NCI-H774 (cell line): ENCODE results near the gene HMGN3.

Source experiments
- DNase-seq: peaks from one replicate; lab custom pipeline; 2025; lab: John Stamatoyannopoulos, UW

HMGN3 gene

DNA sequence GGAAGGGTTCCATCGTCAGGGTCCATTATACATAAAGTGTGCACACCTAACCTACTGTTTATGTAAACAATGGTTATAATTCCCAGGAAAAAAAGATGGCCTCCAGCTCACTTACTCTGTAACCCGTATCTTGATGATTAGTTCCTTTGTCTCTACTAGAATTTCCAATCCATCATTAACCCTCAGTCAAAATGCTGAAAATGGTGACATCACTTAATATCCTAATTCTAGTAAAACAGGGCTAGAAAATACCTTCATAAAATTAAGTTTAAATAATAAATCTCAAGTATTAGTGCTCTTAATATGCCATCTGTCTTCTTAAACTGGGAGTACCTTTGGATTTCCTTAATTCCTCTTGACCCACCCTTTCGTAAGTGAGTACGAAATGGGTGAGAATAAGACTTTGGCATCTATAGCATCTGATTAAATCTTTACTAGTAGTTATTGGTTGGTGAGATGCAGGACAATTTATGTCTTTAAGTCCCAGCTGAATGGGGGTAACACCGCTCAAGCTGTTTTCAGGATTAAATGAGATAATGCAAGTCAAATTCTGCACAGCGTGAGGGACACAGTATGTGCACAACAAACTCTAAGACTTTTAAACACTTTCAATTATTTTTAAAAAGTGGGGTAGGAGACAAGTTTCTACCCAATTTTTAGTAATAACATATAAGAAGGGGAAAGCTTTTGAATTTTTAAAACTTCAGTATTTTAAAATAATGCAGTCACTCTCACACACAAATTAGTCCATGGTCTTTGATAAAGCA is 1.6 kb downstream of the HMGN3 start:
- DNase-seq: no peak

DNA sequence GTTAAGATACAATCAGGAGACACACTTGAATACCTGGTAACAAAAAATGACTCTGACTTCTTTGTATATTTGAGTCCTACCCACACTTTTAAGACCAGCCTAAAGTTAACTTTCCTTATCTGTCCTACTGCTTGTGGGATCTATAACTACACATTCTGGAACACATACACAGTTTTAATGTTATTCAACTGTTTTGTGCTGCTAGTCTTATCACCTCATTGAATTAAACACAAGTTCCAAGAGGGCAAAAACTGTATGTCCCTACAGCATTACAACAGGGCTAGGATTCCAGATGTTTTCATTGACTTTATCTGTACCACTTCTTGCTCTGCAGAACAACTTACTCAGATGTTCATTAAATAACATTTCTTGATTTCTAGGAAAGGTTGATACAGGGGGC is 2.8 kb downstream of the HMGN3 start:
- DNase-seq: no peak

DNA sequence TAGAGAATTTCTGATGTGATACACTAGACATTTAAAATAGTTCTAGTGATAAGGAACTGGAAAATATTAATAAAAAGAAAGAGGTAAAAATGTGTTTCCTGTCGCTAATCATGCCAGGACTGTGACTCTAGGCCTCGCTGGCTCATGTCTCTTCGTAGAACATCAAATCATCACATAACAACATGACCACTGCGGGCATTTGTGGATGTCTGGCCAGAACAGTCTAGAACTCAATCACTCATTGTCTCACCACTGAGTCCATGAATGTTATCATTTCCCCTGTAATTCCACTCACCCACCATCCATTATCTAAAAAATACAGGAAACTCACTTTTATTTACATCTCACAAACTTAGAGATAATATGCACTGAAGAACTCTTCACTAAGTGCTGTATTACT is 3.4 kb downstream of the HMGN3 start:
- DNase-seq: no peak

DNA sequence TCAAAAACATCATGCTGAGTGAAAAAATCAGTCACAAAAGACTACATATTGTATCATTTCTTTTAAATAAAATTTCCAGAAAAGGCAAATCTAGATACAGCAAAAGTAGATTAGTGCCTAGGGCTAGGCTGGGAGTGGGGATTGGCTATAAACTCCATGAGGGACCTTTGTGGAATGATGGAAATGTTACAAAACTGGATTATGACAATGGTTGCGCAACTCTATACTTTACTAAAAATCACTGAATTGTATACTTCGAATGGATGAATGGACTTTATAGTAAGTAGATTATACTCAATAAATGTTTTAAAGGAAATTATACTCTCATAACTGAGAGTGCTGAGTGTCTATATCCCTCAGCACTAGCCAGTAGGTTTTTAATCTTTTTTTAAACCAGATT is 4.3 kb downstream of the HMGN3 start:
- no peak for DNase-seq

DNA sequence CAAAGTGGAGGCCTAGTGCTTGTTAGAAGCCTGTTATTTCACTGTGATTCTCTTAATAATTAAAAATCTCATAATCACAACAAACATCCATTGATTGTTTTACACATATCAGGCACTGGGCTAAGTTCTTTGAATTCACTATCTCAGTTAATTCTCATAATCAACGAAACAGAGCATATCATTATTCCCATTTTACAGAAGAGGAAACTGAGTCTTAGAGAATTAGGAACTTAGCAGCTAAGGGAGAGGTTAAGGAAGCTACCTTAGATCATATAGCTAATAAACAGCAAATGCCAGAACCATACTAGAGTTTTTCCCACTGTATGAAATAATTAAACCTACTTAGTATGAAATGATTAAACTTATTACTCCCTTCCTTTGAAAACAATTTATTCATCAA is 7.0 kb downstream of the HMGN3 start:
- no peak for DNase-seq

DNA sequence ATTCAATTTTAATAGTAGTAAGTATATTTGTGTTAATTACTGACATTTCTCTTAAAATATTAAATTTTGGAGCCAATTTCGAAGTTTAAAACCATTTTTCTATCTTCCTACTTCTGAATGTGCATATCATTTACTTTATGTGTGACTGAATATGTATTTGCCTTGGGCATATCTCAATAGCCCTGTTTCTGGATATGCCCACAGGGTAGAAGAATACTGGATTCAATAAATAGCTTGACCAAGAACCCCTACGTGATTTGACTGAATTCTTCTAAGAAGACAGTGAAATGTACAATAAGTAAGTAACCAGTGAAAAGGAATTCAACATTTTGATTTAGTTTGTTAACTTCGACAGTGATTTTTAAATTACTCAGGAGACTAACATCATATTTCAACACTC is 7.8 kb downstream of the HMGN3 start:
- no peak for DNase-seq

DNA sequence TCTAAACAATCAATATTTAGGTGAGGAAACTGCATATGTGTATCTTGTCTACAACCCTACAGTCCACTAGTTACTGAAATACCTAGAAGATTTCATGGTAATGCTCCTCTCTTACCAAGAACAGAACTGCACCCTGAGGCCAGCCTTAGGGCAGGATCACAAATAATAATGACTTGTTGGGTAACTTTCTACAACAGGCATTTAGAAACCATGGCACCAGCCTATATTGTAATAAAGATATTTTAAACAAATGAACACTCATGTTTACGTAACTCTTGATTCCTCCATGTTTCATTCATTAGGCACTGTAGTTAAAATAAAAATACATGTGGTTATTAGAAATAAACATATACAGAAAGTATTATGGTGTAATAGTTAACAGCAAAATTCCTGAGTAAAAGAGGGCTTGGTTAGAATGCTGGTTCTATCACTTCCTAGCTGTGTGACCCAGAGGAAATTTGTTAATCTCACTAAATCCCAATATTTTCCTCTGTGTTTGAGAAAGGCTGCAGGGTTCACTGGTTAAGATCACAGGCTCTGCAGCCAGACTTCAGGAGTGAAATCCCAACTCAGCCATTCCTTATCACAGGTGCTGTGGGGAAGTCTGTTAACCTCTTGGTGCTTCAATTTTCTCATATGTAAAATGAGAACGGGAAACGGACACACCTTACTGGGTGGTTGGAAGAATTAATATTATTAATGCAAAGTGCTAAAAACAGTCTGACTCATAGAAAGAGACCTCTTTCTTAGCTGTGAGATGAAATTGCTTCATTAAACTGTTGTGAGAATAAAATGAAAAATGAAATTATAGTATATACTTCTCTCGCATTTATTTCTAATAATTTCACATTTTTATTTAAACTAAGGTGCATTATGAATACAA is 8.5 kb downstream of the HMGN3 start:
- DNase-seq: no peak

DNA sequence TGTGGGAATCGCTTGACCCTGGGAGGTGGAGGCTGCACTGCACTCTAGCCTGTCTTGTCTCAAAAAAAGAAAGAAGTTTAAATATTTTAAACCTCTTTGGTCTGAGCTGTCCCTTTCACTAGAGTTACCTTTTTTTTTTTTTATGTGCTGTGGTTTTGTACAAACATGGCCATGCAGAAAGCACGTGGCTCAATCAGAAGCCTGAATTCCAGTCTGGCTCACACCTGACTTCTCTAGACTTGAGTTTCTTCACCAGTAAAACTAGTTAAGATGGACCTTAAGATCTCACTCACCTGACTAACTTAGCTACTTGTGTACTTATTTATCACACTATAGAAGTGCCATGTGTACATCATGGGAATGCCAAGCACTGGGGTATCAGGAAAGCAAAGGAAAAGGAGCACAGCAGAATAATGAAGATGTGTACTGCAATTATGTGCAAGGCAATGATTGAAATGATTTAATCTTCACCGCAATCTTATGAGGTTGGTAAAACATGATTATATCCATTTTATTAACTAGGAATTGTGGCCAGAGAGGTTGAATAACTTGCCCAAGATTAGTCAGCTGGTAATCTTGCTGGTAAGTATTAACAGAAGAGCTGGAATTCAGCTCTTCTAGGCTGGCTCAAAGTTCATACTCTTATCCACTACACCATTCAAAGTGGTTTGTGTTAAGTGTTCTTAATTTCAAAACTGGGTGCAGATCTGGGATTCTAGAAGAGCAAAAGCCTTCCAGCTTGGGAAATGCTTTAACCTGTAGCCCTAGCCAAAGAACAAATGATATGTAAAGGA is 10.7 kb downstream of the HMGN3 start:
- DNase-seq: no peak

DNA sequence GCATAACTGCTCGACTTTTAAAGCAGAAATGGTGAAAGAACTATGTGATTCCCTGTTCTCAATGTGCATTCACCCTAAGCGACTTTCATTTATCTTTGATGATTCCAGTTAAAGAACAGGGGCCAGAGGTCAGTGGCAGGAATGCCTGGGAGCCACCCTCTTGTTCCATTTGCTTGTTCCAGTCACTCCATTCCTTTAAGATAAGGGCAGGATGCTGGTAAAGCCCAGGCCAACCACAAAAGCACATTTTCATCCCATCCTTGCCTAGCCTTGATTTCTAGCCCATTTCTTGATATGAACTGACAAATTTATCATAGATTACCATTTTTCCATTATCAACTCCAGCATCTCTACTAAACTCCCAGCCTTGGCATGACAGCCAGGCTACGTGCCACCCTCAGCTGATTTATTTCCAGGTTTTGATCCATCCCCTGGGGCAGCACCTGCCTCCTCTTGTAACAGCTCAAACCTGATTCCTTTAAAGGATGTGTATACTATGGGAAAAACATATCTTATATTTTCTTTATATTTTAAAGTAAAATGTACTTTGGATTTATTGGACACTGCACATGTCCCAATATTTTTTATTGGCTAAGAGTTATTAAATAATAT is 19.2 kb downstream of the HMGN3 start:
- DNase-seq: no peak

DNA sequence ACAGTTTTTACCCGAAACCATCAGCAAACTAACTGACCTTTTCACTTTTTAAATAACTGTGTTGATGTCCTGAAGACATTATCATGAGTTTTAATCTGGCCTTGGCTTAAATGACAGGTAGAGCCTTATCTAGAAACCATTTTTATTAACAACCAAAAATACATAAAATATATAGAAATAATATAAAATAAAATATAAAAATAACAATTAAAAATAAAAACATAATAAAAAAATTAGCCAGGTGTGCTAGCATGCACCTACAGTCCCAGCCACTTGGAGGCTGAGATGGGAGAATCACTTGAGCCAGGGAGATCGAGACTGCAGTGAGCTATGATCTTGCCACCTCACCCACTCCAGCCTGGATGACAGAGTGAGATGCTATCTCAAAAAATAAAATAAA is 21.6 kb downstream of the HMGN3 start:
- no peak for DNase-seq

DNA sequence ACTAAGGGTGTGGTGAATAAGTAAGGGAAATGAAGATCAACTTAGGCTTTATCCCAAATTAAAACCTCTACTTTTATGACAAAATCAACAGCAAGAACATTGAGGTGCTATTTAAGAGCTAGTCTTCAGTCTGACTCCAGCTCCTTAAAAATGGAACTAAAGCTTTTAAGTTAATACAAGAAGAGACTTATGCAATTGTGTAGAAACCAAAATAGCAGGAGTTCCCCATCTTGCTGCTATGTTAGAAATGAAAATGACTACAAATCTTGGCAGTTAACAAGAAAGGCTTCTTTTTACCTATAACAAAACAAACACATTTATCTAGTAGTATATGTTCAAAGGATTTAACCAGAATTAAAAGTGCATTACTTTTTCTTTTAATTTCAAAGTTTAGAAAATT is 25.7 kb downstream of the HMGN3 start:
- no peak for DNase-seq

DNA sequence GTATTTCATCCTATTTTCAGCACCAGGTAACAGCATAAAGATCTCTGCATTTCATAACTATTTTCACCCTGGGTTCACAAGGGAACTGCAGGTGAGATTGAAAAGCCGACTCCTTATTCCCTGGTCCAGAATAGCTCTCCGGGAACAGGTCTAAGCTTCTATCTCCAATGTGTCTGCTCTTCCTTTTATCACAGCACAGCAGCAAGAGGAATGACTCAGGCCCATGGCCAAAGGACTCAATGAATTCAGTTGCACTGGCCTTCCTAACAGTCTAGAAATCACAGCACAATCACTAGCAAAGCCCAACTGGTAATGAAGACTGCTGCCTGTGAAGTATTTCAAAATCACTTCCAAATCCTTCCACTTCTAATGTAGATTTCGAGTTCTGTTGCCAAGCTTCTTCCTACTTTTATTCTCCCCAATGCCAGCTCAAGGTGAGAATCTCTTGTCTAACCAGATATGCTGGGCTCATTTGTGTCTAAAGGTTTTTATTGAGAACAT is 30.7 kb downstream of the HMGN3 start:
- no peak for DNase-seq

DNA sequence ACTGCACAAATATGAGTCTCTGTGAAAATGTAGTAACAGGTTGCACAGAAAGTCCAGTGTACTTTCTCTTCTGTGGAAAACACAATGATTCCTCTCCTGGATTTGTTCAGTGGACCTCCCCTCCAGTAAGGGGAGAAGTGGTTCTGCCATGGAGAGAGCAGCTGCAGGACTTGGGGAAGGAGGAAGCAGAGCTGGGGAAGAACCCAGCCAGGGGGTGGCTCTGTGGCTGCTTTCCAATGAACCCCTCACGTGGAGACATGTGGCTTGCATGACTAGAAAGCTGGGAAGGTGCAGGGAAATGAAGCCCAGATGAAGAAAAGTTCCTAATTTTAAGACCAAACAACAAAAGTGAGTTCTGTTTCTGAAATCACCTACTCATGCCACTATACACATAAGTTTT is 31.9 kb downstream of the HMGN3 start:
- DNase-seq: no peak

DNA sequence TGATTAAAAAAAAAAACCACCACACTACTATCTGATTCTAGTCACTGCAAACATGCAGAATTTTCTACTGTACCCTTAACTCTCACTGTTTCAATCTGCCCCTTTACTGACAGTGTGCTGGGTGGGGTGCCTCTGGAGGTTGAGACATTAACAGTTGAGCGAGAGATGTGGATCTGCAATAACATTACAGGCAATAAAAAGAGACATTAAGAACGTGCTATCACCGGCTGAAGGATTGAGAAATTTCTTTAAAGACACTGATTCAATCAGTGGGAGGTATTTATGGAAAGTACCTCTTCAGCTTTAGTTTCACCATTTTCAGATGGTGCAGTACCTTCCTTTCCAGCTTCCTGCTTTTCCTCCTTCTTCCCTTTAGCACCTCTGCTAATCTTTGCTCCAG is 32.5 kb downstream of the HMGN3 start:
- DNase-seq: no peak

DNA sequence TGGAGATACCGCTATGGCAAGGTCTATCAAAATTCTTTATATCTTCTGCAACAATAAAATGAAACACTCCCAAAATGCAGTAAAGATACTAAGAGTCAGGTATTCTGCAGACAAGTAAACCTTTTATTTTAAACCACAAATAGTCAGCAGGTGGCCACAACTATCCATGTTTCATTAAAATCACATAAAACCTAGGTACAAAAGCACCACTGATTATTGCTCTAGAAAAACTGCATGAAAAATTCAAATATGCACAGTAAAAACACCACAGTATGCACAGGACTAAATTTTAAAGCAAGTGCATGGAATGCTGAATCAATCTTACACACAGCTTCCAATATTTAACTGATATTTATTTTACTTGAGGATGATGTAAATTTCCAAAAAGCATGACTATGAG is 33.3 kb downstream of the HMGN3 start:
- DNase-seq: no peak

DNA sequence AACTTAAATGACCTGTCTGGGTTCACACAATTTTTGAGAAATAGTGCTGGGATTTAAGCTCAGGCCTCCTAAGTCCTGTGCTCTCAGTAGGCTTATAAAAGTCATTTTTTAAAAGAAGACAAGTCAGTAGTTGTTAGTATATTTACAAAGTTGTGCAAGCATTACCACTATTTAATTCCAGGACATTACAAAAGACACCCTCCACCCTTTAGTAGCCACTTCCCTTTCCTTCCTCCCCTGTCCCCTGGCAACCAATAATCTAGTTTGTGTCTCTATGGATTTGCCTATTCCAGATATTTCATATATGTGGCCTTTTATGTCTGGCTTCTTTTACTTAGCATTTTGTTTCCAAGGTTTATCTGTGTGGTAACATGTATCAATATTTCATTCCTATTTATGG is 37.6 kb downstream of the HMGN3 start:
- no peak for DNase-seq

DNA sequence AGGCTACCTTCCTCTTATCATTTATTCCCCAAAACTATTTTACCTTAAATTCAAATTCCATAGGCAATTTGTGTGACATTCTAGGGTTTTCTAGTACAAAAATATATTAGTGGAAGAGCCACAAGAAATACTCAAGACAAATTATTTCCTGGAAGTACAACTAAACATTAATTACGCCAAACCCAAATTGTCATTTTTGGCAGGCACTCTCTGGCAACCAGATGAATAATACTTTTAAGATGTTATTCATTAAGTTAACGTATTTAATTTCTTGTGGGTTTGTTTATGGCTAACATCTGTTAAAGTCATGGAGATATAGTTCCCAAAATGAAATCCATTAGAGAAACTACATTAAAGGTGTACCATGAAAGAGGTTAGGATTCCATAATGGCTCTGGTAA is 40.5 kb downstream of the HMGN3 start:
- DNase-seq: no peak

DNA sequence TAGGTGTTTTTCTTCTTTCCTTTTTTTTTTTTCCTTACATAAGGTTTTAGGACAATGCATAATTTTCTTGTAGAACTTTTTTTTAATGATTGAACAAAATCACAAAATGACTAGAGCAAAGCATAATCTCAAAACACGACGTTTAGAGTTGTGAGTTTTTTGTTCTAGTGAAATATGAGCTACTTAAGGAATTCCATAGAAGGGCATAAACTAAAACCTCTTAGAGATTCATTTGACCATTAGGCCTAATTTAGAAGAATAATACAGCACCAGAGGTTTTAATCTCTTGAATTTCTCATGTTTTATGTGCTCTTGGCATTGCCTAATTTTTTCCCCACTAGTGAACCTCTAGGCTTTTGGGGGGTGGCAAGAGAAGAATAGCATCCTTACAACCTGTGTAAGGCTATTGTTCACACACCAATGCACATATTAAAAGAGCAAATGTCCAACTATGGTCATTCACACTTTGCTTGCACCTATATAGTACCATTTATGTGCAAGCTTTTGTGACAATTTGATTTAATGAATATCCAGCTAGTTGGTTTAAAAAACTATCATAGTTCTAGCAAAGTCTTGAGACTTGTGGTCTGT is 44.6 kb downstream of the HMGN3 start:
- DNase-seq: no peak

DNA sequence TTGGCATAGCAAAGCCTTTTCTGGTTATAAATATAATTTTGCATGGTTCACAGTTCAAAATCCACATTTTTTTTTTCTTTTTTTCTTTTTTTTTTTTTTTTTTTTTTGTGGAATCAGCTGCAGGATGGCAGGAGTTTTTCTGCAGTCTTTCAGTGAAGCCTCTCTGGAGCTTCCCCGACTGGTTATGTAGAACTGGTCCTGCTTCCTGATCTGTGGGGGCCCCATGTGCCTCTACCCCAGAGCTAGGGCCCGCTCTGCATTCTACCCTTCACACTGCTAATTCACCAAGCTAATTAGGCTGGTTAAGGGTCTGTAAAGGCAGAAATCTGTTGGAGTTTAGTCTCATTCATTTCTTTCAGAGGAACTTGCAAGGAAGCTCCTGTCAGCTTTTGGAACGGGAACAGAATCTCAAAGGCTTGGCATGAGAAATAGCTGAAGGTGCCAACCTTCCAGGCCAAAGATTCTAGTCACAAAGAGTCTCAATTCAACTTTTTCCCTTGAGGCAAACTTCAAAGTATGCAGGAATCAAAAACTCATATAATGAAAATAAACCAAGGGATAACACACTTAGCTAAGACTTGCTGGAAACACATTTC is 45.5 kb downstream of the HMGN3 start:
- DNase-seq: no peak

DNA sequence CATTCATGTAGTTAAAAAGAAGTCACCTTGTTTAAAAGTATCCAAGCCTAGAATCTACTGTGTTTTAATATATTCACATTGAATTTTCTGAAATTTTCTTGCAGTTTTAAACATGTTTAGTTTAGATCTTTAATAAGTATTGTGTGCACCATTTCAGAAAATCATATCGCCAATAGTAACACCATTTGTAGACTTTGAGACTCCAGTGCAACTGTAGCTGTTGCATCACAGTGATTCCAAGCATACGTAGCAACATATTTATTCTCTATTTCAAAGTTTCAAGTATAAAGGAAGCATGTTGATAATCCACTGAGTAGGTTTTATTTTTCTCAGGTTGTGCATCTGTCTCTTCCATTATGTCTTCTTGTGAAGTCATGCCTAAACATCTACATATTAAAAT is 46.4 kb downstream of the HMGN3 start:
- DNase-seq: no peak

DNA sequence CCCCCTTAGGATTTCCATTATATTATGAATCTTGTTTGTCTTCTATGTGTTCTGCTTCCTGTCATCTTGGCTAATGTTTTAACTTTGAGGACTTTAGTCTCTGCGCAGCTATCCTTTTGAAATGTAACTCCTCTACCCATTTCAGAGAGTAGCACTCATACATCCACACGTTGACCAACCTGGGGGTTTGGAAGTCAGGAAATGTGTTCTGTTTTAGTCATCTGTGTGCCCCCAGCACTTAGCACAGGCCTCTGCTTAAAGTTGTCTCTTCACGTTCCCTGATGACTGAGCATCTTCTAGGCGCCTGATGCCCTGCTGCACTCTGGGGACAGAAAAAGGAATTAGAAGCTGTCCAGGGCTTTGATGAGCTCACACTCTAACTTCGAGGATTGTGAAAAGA is 47.9 kb downstream of the HMGN3 start:
- DNase-seq: no peak
